ENCODE results near the gene NFATC2.

- no peak for TF ChIP-seq CTCF (IDR thresholded peaks at IDR 0.05)
- no peak for TF ChIP-seq POLR2A (IDR thresholded peaks at IDR 0.05)
These were observed 104.4 kb downstream of the NFATC2 start for GRCh38 chr20:51438136-51438535.

Measured in uterus (tissue), 2 donors.